NCI-H2107 (cell line): ENCODE data around the gene RRM2.

ENCODE experiments used
- DNase-seq: peaks from one replicate; lab custom pipeline; 2025; lab: John Stamatoyannopoulos, UW

RRM2 gene

GRCh38 chr2:10158681-10159080 is 36.1 kb downstream of the RRM2 start:
- DNase-seq: no peak

GRCh38 chr2:10159086-10159485 is 36.5 kb downstream of the RRM2 start:
- DNase-seq: no peak

GRCh38 chr2:10159581-10160131 is 37.1 kb downstream of the RRM2 start:
- DNase-seq: no peak

- no peak for DNase-seq
Measured at GRCh38 chr2:10160203-10160955, 37.8 kb downstream of the RRM2 start.

- no peak for DNase-seq
Measured at GRCh38 chr2:10161206-10161931, 38.8 kb downstream of the RRM2 start.

- peak; percentile 46 for DNase-seq
Measured at GRCh38 chr2:10161961-10162441, 39.5 kb downstream of the RRM2 start.

- DNase-seq: peak; percentile 28
Measured at GRCh38 chr2:10162586-10163497, 40.3 kb downstream of the RRM2 start.

GRCh38 chr2:10163498-10164486 is 41.3 kb downstream of the RRM2 start:
- DNase-seq: no peak

- no peak for DNase-seq
Measured at GRCh38 chr2:10164601-10165000, 42.1 kb downstream of the RRM2 start.

- DNase-seq: no peak
Measured at GRCh38 chr2:10165282-10165681, 42.7 kb downstream of the RRM2 start.

- DNase-seq: no peak
Measured at GRCh38 chr2:10165861-10166675, 43.5 kb downstream of the RRM2 start.

GRCh38 chr2:10166676-10167292 is 44.2 kb downstream of the RRM2 start:
- DNase-seq: no peak

GRCh38 chr2:10167316-10167715 is 44.8 kb downstream of the RRM2 start:
- no peak for DNase-seq

- no peak for DNase-seq
Measured at GRCh38 chr2:10168221-10168620, 45.7 kb downstream of the RRM2 start.

GRCh38 chr2:10169053-10169578 is 46.6 kb downstream of the RRM2 start:
- DNase-seq: no peak

- DNase-seq: no peak
Measured at GRCh38 chr2:10169581-10169980, 47.0 kb downstream of the RRM2 start.

- DNase-seq: no peak
Measured at GRCh38 chr2:10170256-10170655, 47.7 kb downstream of the RRM2 start.

- no peak for DNase-seq
Measured at GRCh38 chr2:10171006-10171800, 48.7 kb downstream of the RRM2 start.
